GM19025 (cell line): ENCODE results near the gene C3orf20.
"Not testable (repeated sequence)": the region's sequence is repeated elsewhere in the genome, so short reads cannot be mapped to it uniquely, and the experiment has no call there.

Experiments
- ATAC-seq: cut with Tn5 transposase; IDR thresholded peaks from one replicate; pipeline ENCODE4 v1.9.1; 2021; ENCODE audit warnings: mild to moderate bottlenecking, low read depth, moderate library complexity; ENCODE audit not compliant: unreplicated experiment

The C3orf20 gene

DNA sequence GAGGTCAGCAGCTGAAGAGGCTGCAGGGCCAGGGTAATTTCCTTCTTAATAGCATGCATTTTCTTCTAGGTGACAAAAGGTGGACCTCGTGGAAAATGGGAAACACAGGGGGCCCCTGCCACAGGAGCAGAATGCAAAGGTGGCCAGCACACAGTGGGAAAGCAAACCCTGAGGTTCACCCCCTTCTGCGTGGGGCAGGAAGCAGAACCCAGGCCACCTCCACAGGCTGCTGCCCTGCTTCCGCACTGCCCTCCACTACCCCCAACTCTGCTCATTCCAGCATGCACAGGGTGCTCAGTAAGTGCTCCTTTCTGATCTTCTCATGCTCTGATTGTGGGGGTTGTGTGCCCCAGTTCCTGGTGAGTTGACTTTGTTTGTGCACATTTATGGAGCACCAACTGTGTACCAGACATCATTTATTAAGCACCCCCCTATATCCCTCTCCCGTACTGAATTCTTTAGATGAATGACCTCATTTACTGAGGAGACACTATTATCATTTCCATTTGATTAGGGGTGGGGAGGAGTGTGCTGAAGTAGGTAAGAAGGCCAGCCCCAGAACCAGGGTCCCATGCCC is 131.1 kb downstream of the C3orf20 start:
- no peak for ATAC-seq

DNA sequence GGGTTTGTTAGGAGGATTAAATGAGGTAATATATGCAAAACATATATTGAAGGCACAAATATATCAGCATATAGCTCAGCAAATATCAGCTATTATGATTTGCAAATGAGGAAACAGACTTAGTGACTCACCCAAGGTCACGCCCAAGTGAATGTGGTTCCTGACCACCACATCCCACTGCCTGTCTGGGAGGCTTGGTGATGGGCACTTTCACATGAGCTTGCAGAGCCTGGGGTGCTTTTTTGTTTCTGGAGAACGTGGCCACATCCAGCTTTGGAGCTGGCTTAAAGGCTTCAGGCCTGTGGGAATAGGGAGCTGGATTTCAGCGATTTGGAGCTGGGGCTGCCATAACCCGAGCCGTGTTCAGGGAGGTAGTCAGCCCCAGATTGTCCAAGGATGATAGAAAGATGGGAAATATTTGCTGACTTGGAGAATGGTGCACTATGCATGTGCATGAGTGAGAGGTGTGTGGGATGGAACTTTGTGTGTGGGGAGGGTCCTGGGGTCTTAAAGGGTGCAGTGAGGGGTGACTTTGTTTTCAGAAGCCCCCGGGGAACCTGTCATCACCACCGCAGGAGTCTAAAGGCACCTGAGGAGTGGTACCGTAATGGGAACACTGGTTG is 131.8 kb downstream of the C3orf20 start:
- no peak for ATAC-seq

DNA sequence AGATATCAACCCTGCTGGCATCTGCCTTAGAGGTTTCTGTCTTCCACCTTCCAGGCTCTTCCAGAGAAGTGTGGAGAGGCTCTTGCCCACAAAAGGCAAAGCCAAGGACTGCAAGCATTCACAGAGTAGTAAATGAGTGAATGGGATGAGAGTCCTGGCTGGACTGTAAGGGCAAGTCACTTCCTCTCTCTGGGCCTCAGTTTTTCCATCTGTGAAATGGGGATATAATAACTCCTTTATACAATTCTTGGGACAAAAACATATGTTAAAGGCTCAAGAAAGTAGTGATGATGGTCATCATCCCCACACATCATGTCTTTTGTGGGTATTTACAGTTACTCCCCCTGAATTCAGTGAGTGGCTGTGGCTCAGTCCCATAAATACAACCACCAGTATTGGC is 133.1 kb downstream of the C3orf20 start:
- no peak for ATAC-seq

DNA sequence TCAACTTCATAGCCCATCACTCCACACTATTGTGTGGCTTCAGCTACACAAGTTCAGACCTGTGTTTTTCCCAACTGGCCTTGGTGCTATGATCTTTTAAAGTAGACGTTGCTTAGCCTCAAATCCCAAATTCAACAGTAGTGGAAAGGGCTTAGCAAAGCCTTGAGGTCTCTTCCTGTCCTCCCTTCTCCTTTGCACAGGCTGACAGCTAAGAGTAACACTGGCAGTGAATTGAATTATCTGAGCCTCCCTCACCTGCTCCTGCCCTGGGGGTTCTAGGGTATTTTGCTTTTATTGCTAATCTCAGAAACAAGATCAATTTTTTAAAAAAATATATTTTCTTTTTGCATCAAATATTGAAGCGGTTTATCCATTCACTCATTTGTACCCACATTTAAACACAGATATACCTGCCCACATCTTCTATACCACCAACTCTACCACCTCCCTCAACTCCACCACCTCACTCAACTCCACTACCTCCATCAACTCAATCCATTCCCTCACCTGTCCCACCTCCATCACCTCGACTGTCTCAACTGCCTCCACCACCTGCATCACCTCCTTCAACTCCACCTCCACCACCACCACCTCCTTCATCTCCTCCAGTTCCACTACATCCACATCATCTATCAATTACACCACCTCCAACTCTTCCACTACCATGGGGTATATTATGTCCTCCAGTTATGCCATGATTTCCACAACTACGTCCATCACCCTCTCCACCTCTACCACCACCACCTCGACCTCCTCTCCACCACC is 133.7 kb downstream of the C3orf20 start:
- no peak for ATAC-seq

DNA sequence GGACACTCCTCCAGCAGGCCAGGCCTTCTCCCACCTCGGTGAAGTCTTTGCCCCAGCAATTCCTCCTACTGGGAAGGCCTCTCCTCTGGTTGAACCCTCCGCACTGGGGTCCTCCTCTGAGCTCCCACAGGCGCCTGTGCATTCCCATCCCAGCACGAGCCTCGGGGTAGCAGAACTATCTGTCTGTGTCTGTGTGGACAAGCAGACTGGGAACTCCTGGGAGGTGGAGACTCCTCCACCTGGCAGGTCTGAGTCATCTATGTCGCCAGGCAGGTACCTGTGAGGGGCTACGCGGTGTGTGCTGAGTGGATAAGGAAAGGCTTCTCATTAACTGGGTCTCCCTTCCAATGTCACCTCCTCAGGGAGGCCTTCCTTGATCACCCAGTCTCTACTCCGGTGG is 134.7 kb downstream of the C3orf20 start:
- not testable (repeated sequence) for ATAC-seq

DNA sequence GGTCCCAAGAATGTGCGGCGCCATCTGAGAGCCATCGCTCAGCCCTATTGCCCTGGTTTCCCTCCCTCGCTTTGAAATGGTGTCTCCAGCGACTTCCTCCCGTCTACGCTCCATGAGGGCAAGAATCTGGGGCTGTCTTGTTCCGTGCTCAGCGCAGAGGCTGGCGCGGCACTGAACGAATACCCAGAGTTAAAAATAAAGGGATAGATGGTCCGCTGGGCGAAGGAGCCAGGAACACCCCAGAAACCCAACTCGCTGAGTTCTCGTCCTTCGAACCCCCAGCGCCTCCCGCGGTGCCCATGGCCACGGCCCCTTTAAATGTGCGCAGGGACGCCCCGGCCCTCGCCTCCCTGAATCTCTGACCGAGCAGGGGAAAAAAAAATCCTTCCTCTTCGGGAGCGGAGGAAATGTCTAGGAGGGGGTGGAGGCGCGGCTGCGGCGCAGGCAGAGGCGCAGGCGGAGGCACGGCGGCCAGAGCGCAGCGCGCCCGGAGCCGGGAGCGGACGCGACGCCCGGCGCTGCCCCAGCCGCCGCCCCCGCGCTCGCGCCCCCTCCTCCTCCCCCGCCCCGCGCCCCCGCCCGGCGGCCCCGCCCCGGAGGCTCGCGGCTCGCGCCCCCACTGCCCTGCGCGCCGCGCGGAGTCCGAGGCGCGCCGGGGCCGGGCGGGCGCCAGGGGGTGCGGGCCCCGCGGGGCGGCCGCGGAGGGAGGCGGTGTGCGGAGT is 135.3 kb downstream of the C3orf20 start:
- ATAC-seq, result no peak

DNA sequence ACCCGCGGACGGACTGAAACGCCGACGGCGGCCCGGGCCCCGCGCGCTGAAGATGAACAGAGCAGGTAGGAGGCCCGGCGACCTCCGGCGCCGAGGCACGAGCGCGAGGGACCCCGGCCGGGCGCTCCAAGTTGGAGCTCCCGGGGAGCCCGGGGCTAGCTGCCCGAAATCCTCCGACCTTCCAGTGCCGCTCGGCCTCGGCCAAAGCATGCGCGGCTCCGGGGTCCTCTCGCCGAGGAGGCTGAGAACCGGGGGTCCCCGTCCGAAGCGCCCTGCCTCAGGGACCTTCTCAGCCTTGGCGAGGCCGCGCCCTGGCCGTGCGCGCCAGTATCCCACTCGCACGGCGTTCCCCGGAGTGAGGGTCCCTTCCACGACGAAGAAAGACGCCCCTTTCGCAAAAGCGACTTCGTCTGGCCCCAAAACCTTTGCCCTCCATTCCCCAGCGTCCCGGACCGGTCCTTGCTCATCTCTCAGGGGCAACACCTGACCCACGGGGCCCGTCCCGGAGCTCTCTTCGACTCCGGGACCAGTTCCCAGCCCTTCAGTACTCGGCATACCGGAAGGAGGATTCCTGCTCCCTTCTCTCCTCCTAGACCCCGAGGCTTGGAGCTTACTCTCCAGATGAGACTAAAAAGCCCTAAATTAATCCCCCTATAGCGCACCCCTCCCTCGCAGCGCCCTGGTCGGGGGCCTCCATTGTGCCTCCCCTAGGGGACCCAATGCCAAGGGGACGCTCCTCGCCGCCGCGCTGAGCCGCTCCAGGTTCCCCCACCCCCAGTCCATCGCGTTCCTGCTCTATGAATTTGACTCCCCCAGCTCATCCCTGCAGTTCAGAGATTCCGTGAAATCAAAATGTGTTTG is 136.1 kb downstream of the C3orf20 start:
- ATAC-seq, result no peak

DNA sequence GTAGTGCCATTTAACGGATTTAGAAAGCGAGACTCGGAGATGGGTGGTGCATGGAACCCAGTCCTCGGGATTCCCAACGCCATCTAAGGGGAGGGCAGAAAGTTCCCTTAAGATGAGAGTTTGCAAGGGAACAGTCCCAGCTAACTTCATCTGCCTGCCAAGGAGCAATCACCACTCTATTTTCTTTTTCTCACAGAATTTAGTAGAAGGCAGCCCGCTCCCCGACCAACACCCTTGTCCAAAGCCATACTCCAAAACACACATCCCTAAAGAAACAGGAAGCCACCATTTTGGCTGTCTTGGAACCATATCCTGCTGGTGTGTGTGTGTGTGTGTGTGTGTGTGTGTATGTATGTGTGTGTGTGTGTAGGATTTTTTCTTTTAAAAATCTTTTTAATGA is 136.7 kb downstream of the C3orf20 start:
- no peak for ATAC-seq

DNA sequence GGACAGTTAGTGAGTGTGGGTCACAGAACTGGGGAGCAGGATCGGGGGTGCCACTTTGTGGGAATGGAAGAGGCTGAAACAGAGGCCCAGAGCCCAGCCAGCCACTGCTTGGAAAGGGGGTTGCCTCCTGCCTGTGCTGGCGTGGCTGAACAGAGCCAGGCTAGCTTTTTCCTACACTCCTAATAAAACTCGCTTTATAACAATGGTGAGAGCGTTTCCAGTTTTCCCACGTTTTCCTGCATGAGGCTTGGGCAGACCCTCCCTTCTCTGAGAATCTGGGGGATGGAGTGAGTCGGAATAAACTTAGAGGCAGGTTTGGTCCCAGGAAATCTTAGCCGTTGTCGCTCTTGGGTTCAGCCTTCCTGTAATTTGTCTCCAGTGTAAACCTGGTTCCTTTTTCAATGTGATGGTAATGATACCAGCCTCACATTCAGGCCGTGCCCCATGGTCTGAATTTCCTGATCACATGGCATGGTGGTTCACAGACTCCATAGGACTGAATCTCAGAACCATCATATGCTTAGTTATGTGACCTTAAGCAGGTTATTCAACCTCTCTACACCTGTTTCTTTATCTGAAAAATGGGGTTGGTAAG is 137.4 kb downstream of the C3orf20 start:
- no peak for ATAC-seq

DNA sequence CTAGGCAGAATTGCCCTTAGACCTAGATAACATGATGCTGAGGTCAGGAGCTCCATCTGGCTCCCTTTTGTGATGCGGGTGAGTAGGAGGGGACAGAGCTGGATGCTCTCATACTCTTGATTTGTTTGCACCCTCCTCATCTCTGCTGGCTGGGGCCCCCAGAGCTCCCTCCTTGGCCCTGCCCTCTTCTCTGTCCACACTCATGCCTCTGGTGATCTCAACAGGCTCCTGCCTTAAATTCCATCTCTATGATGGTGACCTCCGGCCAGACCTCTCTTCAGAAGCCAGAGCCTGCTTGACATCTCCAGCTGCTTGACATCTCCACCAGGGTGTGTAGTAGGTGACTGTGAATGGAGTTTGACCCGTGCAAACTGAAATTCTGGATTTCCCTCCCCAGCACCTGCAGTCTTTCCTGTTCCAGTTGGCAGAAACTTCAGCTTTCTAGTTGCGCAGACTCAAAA is 139.5 kb downstream of the C3orf20 start:
- no peak for ATAC-seq

DNA sequence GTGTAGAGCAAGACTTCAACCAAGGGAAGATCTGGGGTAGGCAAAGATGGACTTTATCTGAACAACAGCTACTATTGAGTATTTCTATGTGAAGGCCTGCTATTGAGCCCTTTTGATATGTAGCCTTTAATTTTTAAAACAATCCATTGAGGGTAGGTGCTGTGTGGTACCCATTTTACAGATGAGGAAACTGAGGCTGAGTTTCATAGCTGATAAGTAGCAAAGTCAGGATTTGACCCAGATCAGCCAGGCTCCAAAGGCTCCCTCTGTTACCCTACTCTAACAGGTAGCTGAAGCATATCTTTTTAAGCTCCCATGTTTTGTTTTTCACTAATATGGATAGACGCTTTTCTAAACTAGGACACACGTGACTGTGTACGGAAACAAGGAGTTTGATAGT is 141.4 kb downstream of the C3orf20 start:
- no peak for ATAC-seq

DNA sequence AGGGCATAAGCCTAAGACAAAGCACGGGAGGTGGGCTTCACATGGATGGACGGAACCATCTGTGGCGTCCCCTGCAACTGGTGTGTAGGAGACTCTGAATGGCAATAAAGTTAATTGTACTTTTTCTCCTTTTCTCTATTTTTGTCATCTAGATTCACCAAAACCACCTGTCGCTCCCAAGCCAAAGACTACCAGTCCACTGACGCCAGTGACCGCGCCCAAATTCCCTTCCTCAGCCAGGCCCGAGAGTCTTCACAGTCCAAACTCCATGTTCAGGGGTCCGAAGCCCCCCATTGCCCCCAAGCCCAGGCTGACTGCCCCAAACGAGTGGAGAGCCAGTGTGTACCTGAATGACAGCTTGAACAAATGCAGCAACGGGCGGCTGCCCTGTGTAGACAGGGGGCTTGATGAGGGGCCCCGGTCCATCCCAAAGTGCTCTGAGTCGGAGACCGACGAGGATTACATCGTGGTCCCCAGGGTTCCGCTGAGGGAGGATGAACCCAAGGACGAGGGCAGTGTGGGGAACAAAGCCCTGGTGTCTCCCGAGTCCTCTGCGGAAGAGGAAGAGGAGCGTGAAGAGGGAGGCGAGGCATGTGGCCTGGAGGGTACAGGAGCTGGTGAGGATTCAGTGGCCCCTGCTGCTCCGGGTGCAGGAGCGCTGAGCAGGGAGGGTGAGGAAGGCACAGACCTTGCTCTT is 144.0 kb downstream of the C3orf20 start, which contains the start of gene FGD5:
Gene FGD5, plus strand, starts transcription at position 159 of the 697 bp plus-strand sequence. Its CDS starts 110 bp downstream, at position 269.
- no peak for ATAC-seq

DNA sequence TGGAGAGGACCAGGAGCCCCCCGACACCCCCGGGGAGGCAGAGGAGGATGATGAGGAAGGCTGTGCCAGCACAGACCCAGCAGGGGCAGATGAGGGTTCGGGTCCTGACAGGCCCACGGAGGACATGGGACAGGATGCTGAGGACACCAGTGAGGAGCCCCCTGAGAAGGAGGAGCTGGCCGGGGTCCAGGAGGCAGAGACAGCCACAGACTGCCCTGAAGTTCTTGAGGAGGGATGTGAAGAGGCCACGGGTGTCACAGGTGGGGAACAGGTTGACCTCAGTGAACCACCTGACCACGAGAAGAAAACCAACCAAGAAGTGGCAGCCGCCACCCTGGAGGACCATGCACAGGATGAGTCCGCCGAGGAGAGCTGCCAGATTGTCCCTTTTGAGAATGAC is 144.7 kb downstream of the C3orf20 start:
- ATAC-seq, result no peak

DNA sequence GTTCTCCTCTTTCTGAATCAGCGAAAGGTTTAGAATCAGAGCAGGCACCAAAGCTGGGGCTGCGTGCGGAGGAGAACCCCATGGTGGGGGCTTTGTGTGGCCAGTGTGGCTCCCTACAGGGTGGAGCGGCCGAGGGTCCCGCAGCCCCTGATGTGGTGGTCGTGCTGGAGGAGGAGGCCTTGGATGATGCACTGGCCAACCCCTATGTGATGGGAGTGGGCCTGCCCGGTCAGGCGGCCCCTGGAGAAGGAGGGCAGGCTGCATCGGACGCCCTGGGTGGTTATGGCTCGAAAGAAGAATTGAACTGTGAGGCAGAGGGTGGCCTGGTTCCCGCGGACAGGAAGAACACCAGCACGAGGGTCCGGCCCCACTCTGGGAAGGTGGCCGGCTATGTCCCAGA is 145.2 kb downstream of the C3orf20 start:
- no peak for ATAC-seq

DNA sequence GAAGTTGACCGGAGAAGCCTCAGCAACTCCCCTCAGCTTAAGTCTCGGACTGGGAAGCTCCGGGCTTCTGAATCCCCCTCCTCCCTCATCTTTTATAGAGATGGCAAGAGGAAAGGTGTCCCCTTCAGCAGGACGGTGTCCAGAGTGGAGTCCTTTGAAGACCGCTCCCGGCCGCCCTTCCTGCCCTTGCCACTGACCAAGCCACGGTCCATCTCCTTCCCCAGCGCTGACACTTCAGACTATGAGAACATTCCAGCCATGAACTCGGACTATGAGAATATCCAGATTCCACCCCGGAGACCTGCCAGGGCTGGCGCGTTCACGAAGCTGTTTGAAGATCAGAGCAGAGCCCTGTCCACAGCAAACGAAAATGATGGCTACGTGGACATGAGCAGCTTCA is 146.2 kb downstream of the C3orf20 start:
- no peak for ATAC-seq

DNA sequence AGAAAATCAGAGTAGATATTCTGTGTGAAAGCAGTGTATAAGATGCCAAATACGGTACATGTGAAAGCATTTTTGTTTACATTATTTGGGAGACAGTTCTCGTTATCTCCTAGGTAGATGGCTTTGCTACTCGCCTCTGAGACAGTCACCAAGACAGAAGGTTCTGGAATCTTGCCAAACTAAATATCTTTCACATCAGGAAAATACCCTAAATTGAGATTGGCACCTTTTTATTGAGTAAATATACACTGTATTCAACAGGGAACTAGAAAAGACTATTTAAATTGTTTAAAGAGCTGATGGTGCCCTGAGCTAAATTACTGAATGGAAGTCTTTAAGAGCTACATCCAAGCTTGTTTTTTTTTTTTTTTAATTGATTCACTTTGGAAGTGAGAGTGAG is 147.2 kb downstream of the C3orf20 start:
- no peak for ATAC-seq
